RWPE2 (cell line): Measurements from ENCODE around the gene CDKN2B-AS1.
A peak's percentile ranks its signal among the peaks of the same experiment; 100 is the strongest.

Experiments used
- ATAC-seq: fragments of 200-7000 bp; cut with Tn5 transposase; 3 replicates; pipeline ENCODE4 v1.9.1; 2021; ENCODE audit warnings: low read depth
- DNase-seq: peaks from one replicate; pipeline ENCODE4 v3.0.0-alpha.2; 2020; ENCODE audit warnings: low spot score
- H3K27ac ChIP-seq: fragments of 450-650 bp; 2 replicates; pipeline ENCODE4 v1.5.1; 2017; ENCODE audit warnings: mild to moderate bottlenecking; ENCODE audit not compliant: poor library complexity, severe bottlenecking
- H3K27me3 ChIP-seq: fragments of 250-450 bp; sonication (Bioruptor Pico); 2 replicates; pipeline ENCODE4 v1.5.1; 2021; ENCODE audit warnings: mild to moderate bottlenecking, moderate library complexity; ENCODE audit not compliant: insufficient read depth, poor library complexity, severe bottlenecking
- H3K36me3 ChIP-seq: fragments of 250-450 bp; sonication (Bioruptor Pico); 2 replicates; pipeline ENCODE4 v1.5.1; 2020; ENCODE audit warnings: low read depth, mild to moderate bottlenecking, moderate library complexity
- H3K4me1 ChIP-seq: fragments of 250-450 bp; sonication (Bioruptor Pico); 2 replicates; pipeline ENCODE4 v1.5.1; 2021; ENCODE audit warnings: mild to moderate bottlenecking, moderate library complexity; ENCODE audit not compliant: insufficient read depth, poor library complexity, severe bottlenecking
- H3K4me3 ChIP-seq: fragments of 250-450 bp; sonication (Bioruptor Pico); 2 replicates; pipeline ENCODE4 v1.5.1; 2021; ENCODE audit warnings: mild to moderate bottlenecking, moderate library complexity; ENCODE audit not compliant: severe bottlenecking
- H3K9me3 ChIP-seq: fragments of 250-450 bp; sonication (Bioruptor Pico); 2 replicates; pipeline ENCODE4 v1.5.1; 2021; ENCODE audit warnings: mild to moderate bottlenecking, moderate library complexity; ENCODE audit not compliant: severe bottlenecking
- TF ChIP-seq, protein P1 (sequence below): fragments of 450-650 bp; IDR thresholded peaks from one replicate; pipeline ENCODE4 v1.5.1; 2017; ENCODE audit warnings: mild to moderate bottlenecking, moderate library complexity; ENCODE audit not compliant: poor library complexity, severe bottlenecking

CDKN2B-AS1 gene

DNA sequence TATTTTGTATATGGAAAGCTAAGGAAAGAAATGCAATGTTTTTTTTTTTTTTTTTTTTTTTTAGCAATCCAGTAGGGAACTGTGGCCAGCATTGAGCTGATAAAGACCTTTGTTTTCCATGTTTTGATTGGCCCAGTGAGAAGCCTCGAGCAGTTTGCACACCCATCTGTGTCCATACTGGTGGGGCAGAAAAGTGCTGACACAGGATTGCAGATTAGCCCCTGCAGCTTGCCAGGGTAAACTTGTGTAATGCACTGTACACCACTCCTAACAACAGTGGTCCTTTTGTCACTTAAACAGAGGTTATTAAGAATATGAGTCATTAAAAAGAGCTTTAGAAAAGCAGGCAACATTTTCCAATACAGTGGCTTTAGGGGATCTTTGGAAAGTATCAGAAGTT, 147.3 kb downstream of the CDKN2B-AS1 start:
- TF ChIP-seq, protein P1, sequence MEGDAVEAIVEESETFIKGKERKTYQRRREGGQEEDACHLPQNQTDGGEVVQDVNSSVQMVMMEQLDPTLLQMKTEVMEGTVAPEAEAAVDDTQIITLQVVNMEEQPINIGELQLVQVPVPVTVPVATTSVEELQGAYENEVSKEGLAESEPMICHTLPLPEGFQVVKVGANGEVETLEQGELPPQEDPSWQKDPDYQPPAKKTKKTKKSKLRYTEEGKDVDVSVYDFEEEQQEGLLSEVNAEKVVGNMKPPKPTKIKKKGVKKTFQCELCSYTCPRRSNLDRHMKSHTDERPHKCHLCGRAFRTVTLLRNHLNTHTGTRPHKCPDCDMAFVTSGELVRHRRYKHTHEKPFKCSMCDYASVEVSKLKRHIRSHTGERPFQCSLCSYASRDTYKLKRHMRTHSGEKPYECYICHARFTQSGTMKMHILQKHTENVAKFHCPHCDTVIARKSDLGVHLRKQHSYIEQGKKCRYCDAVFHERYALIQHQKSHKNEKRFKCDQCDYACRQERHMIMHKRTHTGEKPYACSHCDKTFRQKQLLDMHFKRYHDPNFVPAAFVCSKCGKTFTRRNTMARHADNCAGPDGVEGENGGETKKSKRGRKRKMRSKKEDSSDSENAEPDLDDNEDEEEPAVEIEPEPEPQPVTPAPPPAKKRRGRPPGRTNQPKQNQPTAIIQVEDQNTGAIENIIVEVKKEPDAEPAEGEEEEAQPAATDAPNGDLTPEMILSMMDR, result no peak
- Histone ChIP-seq H3K27ac (peak overlapping the region; percentile 54), H3K4me3 (no peak overlapping the region), H3K4me1 (peaks cover 33% of the 10 kb centered on the region), H3K36me3 (no peaks in the 10 kb centered on the region), H3K27me3 (no peaks in the 10 kb centered on the region), H3K9me3 (no peaks in the 10 kb centered on the region)
- DNase-seq (no peak), ATAC-seq (no peak)

DNA sequence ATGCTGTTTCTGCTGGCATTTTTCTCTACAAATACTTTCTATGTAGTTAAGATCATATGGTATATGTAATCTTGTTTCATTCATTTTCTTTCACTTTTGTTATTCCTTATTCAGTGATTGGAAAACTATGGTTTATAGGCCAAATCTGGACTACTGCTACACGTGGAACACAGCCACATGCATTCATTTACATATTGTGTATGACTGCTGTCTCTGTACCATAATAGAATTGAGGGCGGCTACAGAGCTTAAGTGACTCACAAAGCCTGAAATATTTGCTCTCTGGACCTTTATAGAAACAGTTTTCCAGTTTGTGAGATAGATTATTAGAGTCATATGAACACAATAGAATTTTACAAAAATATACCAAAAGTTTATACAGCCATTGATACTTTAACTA, 148.1 kb downstream of the CDKN2B-AS1 start:
- Histone ChIP-seq H3K27me3 (no peaks in the 10 kb centered on the region), H3K36me3 (no peaks in the 10 kb centered on the region), H3K27ac (peak overlapping the region; percentile 54), H3K4me3 (no peak overlapping the region), H3K4me1 (peaks cover 37% of the 10 kb centered on the region), H3K9me3 (no peaks in the 10 kb centered on the region)
- TF ChIP-seq, protein P1, result no peak
- ATAC-seq (peak; percentile 75), DNase-seq (no peak)

DNA sequence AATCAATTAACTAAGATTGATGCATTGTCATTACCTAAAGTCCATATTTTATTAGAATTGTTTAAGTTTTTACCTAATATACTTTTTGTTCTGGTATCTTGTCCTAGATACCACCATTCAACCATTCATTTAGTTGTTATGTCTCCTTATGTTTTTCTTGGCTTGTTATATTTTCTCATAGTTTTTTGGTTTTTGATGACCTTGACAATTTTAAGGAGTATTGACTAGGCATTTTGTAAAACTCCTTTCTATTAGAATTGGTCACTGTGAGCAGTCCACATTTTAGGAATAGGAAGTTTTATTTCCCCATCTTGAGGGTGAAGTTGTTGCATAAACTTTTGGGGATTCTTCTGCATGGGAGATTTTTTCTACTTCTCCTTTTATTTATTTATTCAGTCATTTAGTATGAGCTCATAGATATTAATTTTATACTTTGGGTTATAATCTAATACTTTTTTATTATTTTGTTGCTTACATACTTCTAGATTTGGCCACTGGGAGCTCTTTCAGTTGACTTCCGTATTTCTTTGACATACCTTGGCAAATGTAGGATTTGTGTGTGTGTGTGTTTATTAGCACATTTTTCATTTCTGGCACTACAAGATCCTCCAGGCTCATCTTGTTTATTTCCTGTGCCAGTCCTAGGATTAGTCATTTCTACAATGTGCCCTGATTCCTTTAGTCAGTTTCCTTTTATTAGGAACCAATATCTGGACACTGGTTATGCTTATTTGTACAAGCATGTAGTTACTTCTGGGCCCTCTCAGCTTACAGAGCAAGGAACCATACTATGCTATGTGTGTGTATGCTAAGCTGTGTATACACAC, 149.4 kb downstream of the CDKN2B-AS1 start:
- Histone ChIP-seq H3K4me3 (no peak overlapping the region), H3K27ac (peak overlapping the region; percentile 54), H3K27me3 (no peaks in the 10 kb centered on the region), H3K36me3 (no peaks in the 10 kb centered on the region), H3K9me3 (no peaks in the 10 kb centered on the region), H3K4me1 (peaks cover 50% of the 10 kb centered on the region)
- peak; percentile 35; the same call in 2 of the 3 replicates for ATAC-seq
- DNase-seq, result no peak
- TF ChIP-seq, protein P1, result peak; percentile 14

DNA sequence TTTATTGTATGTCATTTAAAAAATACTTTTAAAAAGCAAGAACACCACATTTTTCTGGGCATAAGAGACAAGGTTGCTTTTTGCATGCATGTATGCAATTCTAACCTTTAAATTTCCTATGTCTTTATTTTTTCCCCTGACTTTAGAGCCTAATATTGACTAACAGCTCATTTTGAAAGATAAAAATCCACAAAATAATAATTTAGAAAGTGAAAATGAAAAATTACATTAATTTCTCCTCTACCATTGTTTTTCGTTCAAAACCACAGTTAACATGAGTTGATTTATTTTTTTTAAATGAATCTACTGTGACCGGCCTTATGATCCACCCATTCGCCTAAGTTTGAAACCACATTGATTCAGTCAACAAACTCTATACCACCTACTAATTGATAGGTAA, 152.0 kb downstream of the CDKN2B-AS1 start:
- ATAC-seq (no peak), DNase-seq (no peak)
- H3K36me3 ChIP-seq, result no peaks in the 10 kb centered on the region
- peaks cover 51% of the 10 kb centered on the region for H3K4me1 ChIP-seq
- H3K4me3 ChIP-seq, result no peak overlapping the region
- no peaks in the 10 kb centered on the region for H3K27me3 ChIP-seq
- TF ChIP-seq, protein P1, result no peak
- peak overlapping the region; percentile 84 for H3K27ac ChIP-seq
- H3K9me3 ChIP-seq, result no peaks in the 10 kb centered on the region
